GM21526 (cell line): ENCODE data around the gene TGFBI.

Experiments
- ATAC-seq: cut with Tn5 transposase; IDR thresholded peaks from one replicate; pipeline ENCODE4 v1.9.1; 2021; ENCODE audit warnings: moderate library complexity; ENCODE audit not compliant: unreplicated experiment, low FRiP score

The TGFBI gene

GRCh38 chr5:136022965-136023364 is 5.8 kb upstream of the TGFBI start:
- ATAC-seq, result no peak

- ATAC-seq, result no peak
Observed at GRCh38 chr5:136023958-136024541, 4.7 kb upstream of the TGFBI start.

GRCh38 chr5:136025900-136026299 is 2.9 kb upstream of the TGFBI start:
- no peak for ATAC-seq

GRCh38 chr5:136026636-136027035 is 2.2 kb upstream of the TGFBI start:
- no peak for ATAC-seq

GRCh38 chr5:136027311-136027710 is 1.5 kb upstream of the TGFBI start:
- ATAC-seq, result no peak

- no peak for ATAC-seq
Observed at GRCh38 chr5:136028090-136028489, 698 bp upstream of the TGFBI start.

- ATAC-seq, result no peak
Observed at GRCh38 chr5:136030252-136030651, 1.5 kb downstream of the TGFBI start.

GRCh38 chr5:136030956-136031611 is 2.3 kb downstream of the TGFBI start:
- peak; percentile 93 for ATAC-seq

GRCh38 chr5:136031711-136032110 is 2.9 kb downstream of the TGFBI start:
- peak; percentile 7 for ATAC-seq

GRCh38 chr5:136032564-136032963 is 3.8 kb downstream of the TGFBI start:
- ATAC-seq, result no peak

GRCh38 chr5:136033234-136033633 is 4.4 kb downstream of the TGFBI start:
- no peak for ATAC-seq

GRCh38 chr5:136033848-136034247 is 5.1 kb downstream of the TGFBI start:
- no peak for ATAC-seq

GRCh38 chr5:136034492-136034891 is 5.7 kb downstream of the TGFBI start:
- no peak for ATAC-seq

- no peak for ATAC-seq
Observed at GRCh38 chr5:136034984-136035383, 6.2 kb downstream of the TGFBI start.

- no peak for ATAC-seq
Observed at GRCh38 chr5:136035837-136036236, 7.0 kb downstream of the TGFBI start.

GRCh38 chr5:136036293-136036911 is 7.6 kb downstream of the TGFBI start:
- no peak for ATAC-seq

- no peak for ATAC-seq
Observed at GRCh38 chr5:136037001-136037705, 8.4 kb downstream of the TGFBI start.

- no peak for ATAC-seq
Observed at GRCh38 chr5:136038635-136039034, 9.8 kb downstream of the TGFBI start.

GRCh38 chr5:136039202-136039601 is 10.4 kb downstream of the TGFBI start:
- no peak for ATAC-seq

- no peak for ATAC-seq
Observed at GRCh38 chr5:136040746-136041415, 12.1 kb downstream of the TGFBI start.

- ATAC-seq, result no peak
Observed at GRCh38 chr5:136042156-136042555, 13.4 kb downstream of the TGFBI start.
